ENCODE measurements around the gene PLCL1. TPM values are rescaled to one million over a fixed set of nuclear protein-coding genes. Genes with fewer than 3 reads are reported as not detected.

Gene PLCL1
- polyA plus RNA-seq, 3 donors = 0.69 to 1.4 (median 0.79) TPM

DNA sequence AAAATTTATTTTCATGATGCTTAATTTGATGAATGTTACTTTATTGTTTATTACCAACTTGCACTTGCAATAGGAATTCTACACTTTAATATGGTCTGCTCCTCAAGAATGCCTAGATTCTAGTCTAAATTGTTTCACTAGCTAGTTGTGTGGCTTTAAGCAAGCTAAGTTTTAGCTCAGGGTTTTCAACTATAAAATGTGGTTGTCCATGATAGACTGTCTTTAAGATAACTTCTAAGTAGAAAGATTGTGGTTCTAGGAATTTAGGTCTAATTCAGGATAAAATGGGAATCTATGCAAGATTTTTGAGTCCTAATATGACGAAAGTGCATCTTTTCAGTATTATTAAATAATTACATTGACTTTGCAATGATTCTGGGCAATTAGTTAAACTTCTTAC is 294.0 kb downstream of the PLCL1 start:
- no peak overlapping the region for H3K4me3 ChIP-seq (replicated peaks in 1 of 3; ENCODE audit: low read depth in 2 of 3, low read length in 3 of 3)
- DNase-seq = no peak
- H3K79me2 ChIP-seq (ENCODE audit: insufficient read depth, low read length) = no peaks in the 10 kb centered on the region
- WGBS (ENCODE audit: insufficient coverage) = no CpG with 5 or more reads among the region's 1 CpG
- no peaks in the 10 kb centered on the region for H4K20me1 ChIP-seq (ENCODE audit: insufficient read depth, low read length)
- Mint-ChIP-seq H3K36me3 (peaks cover 0 to 3% of the 10 kb centered on the region in 2 donors), H3K4me1 (peaks cover 5% of the 10 kb centered on the region), H3K27ac (no peak overlapping the region), H3K27me3 (ENCODE audit: low read depth in 3 of 3) (peaks cover 0 to 1% (median 0%) of the 10 kb centered on the region in 3 donors), H3K4me3 (no peak overlapping the region), H3K9me3 (no peaks in the 10 kb centered on the region)
- no peak overlapping the region for H3K27ac ChIP-seq (ENCODE audit: low read depth in 1 of 2, low read length in 2 of 2)
- no peaks in the 10 kb centered on the region for H3K9me3 ChIP-seq (replicated peaks in 1 of 2; ENCODE audit: control insufficient read depth in 1 of 2, insufficient read depth in 1 of 2, low read length in 2 of 2)
- H3K27me3 ChIP-seq (ENCODE audit: control insufficient read depth in 2 of 2, insufficient read depth in 2 of 2, low read length in 2 of 2) = no peaks in the 10 kb centered on the region
- H2AFZ ChIP-seq (ENCODE audit: insufficient read depth, low read depth, low read length, poor library complexity, severe bottlenecking) = no peak overlapping the region
- TF ChIP-seq, protein P1, sequence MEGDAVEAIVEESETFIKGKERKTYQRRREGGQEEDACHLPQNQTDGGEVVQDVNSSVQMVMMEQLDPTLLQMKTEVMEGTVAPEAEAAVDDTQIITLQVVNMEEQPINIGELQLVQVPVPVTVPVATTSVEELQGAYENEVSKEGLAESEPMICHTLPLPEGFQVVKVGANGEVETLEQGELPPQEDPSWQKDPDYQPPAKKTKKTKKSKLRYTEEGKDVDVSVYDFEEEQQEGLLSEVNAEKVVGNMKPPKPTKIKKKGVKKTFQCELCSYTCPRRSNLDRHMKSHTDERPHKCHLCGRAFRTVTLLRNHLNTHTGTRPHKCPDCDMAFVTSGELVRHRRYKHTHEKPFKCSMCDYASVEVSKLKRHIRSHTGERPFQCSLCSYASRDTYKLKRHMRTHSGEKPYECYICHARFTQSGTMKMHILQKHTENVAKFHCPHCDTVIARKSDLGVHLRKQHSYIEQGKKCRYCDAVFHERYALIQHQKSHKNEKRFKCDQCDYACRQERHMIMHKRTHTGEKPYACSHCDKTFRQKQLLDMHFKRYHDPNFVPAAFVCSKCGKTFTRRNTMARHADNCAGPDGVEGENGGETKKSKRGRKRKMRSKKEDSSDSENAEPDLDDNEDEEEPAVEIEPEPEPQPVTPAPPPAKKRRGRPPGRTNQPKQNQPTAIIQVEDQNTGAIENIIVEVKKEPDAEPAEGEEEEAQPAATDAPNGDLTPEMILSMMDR (IDR thresholded peaks at IDR 0.05) = no peak
- no peak overlapping the region for H3K9ac ChIP-seq (ENCODE audit: insufficient read depth, low read length, poor library complexity, severe bottlenecking)
- no peak overlapping the region for H3K4me2 ChIP-seq (replicated peaks; ENCODE audit: extremely low read depth, low read length, poor library complexity, severe bottlenecking)
- intact Hi-C loops (cut with micrococcal nuclease) = no loop called here
- H3K36me3 ChIP-seq (replicated peaks in 1 of 2; ENCODE audit: control insufficient read depth in 1 of 2, insufficient read depth in 2 of 2, low read length in 2 of 2) = no peaks in the 10 kb centered on the region
- H3K4me1 ChIP-seq (ENCODE audit: control insufficient read depth in 1 of 2, insufficient read depth in 2 of 2, low read length in 2 of 2) = peaks cover 6 to 10% of the 10 kb centered on the region in 2 donors

DNA sequence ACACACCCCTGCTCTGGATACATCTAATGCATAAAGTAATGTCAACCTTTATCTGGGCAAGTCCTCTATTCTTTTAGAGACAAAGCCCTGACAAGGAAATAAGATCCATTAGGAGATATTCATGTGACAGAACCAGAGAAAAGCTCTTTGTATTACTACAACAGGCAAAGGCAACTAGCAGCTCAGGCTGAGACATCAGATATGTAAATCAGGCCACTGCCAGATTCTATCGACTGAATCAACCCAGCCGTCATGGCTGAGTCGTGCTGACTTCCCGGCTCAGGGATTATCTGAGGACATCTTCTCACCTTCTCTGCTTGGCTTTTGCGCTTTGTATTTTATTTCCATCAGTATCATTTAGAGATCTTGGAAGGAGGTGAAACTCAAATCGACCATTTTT is 294.5 kb downstream of the PLCL1 start:
- Histone ChIP-seq H3K4me2 (replicated peaks; ENCODE audit: extremely low read depth, low read length, poor library complexity, severe bottlenecking) (no peak overlapping the region), H3K4me1 (ENCODE audit: control insufficient read depth in 1 of 2, insufficient read depth in 2 of 2, low read length in 2 of 2) (peaks cover 6 to 10% of the 10 kb centered on the region in 2 donors), H2AFZ (ENCODE audit: insufficient read depth, low read depth, low read length, poor library complexity, severe bottlenecking) (no peak overlapping the region), H3K4me3 (replicated peaks in 1 of 3; ENCODE audit: low read depth in 2 of 3, low read length in 3 of 3) (no peak overlapping the region), H3K79me2 (ENCODE audit: insufficient read depth, low read length) (no peaks in the 10 kb centered on the region), H4K20me1 (ENCODE audit: insufficient read depth, low read length) (no peaks in the 10 kb centered on the region), H3K9me3 (replicated peaks in 1 of 2; ENCODE audit: control insufficient read depth in 1 of 2, insufficient read depth in 1 of 2, low read length in 2 of 2) (no peaks in the 10 kb centered on the region), H3K27ac (ENCODE audit: low read depth in 1 of 2, low read length in 2 of 2) (no peak overlapping the region), H3K9ac (ENCODE audit: insufficient read depth, low read length, poor library complexity, severe bottlenecking) (no peak overlapping the region), H3K27me3 (ENCODE audit: control insufficient read depth in 2 of 2, insufficient read depth in 2 of 2, low read length in 2 of 2) (no peaks in the 10 kb centered on the region), H3K36me3 (replicated peaks in 1 of 2; ENCODE audit: control insufficient read depth in 1 of 2, insufficient read depth in 2 of 2, low read length in 2 of 2) (no peaks in the 10 kb centered on the region)
- no peak overlapping the region for H3K27ac Mint-ChIP-seq
- H3K4me1 Mint-ChIP-seq = peaks cover 5% of the 10 kb centered on the region
- no peak for DNase-seq
- peaks cover 0 to 1% (median 0%) of the 10 kb centered on the region in 3 donors for H3K27me3 Mint-ChIP-seq (ENCODE audit: low read depth in 3 of 3)
- 93% methylated on average over 3 of the region's 6 CpGs for WGBS (ENCODE audit: insufficient coverage)
- peaks cover 0 to 3% of the 10 kb centered on the region in 2 donors for H3K36me3 Mint-ChIP-seq
- intact Hi-C loops (cut with micrococcal nuclease) = no loop called here
- TF ChIP-seq, protein P1 (IDR thresholded peaks at IDR 0.05) = no peak
- H3K4me3 Mint-ChIP-seq = no peak overlapping the region
- no peaks in the 10 kb centered on the region for H3K9me3 Mint-ChIP-seq

Measured in CD14-positive monocyte (primary cell).